ENCODE results near the gene AIFM3. TPM values are rescaled to one million over a fixed set of nuclear protein-coding genes. Genes with fewer than 3 reads are reported as not detected.

The AIFM3 gene
- total RNA-seq, 4 donors from 2014 or later = 9.5 to 21.9 (median 11.7) TPM

- Histone ChIP-seq H3K4me1 (peaks cover 0 to 28% (median 23%) of the 10 kb centered on the region in 4 donors), H3K9me3 (no peaks in the 10 kb centered on the region), H3K4me3 (no peak overlapping the region), H3K27ac (no peak overlapping the region), H3K27me3 (no peaks in the 10 kb centered on the region), H3K36me3 (peaks cover 0 to 47% (median 0%) of the 10 kb centered on the region in 3 donors)
- TF ChIP-seq POLR2A (IDR thresholded peaks at IDR 0.05) (no peak), CTCF (IDR thresholded peaks at IDR 0.05) (no peak)
- DNase-seq = no peak
These were observed 31.6 kb downstream of the AIFM3 start for GRCh38 chr22:20998411-20999336.

- Histone ChIP-seq H3K9me3 (no peaks in the 10 kb centered on the region), H3K4me1 (peaks cover 0 to 32% (median 23%) of the 10 kb centered on the region in 4 donors), H3K36me3 (peaks cover 0 to 38% (median 0%) of the 10 kb centered on the region in 3 donors), H3K27ac (no peak overlapping the region), H3K4me3 (no peak overlapping the region), H3K27me3 (no peaks in the 10 kb centered on the region)
- TF ChIP-seq CTCF (IDR thresholded peaks at IDR 0.05) (no peak), POLR2A (IDR thresholded peaks at IDR 0.05) (no peak)
- no peak for DNase-seq
These were observed 32.5 kb downstream of the AIFM3 start for GRCh38 chr22:20999350-21000206.

- Histone ChIP-seq H3K36me3 (peaks cover 0 to 37% (median 0%) of the 10 kb centered on the region in 3 donors), H3K27ac (peak overlapping the region; percentile 97 to 100 (median 98)), H3K4me3 (peak overlapping the region; percentile 60 to 89 (median 74))
These were observed 33.3 kb downstream of the AIFM3 start for GRCh38 chr22:21000207-21000986.

GRCh38 chr22:21000987-21001600, 34.0 kb downstream of the AIFM3 start:
- peak overlapping the region; percentile 97 to 100 (median 98) for H3K27ac ChIP-seq
- TF ChIP-seq CTCF (IDR thresholded peaks at IDR 0.05) (no peak), POLR2A (IDR thresholded peaks at IDR 0.05) (no peak)
- peaks cover 0 to 32% (median 23%) of the 10 kb centered on the region in 4 donors for H3K4me1 ChIP-seq
- H3K36me3 ChIP-seq = peaks cover 0 to 32% (median 0%) of the 10 kb centered on the region in 3 donors
- no peaks in the 10 kb centered on the region for H3K9me3 ChIP-seq
- H3K4me3 ChIP-seq = peak overlapping the region; percentile 60 to 89 (median 74)
- H3K27me3 ChIP-seq = no peaks in the 10 kb centered on the region
- DNase-seq = peak in 1 of 3 donors; percentile 28

More at GRCh38 chr22:21000207-21000986, 33.3 kb downstream of the AIFM3 start:
- H3K9me3 ChIP-seq = no peaks in the 10 kb centered on the region
- H3K27me3 ChIP-seq = no peaks in the 10 kb centered on the region
- TF ChIP-seq CTCF (IDR thresholded peaks at IDR 0.05) (no peak), POLR2A (IDR thresholded peaks at IDR 0.05) (no peak)
- H3K4me1 ChIP-seq = peaks cover 0 to 32% (median 23%) of the 10 kb centered on the region in 4 donors
- DNase-seq = no peak
